ENCODE results near the gene SERGEF. TPM values are rescaled to one million over a fixed set of nuclear protein-coding genes. Genes with fewer than 3 reads are reported as not detected.
A peak's percentile ranks its signal among the peaks of the same experiment; 100 is the strongest.

Gene SERGEF
- total RNA-seq, 2 donors from 2014 or later: 29.9 to 39.4 TPM

DNA sequence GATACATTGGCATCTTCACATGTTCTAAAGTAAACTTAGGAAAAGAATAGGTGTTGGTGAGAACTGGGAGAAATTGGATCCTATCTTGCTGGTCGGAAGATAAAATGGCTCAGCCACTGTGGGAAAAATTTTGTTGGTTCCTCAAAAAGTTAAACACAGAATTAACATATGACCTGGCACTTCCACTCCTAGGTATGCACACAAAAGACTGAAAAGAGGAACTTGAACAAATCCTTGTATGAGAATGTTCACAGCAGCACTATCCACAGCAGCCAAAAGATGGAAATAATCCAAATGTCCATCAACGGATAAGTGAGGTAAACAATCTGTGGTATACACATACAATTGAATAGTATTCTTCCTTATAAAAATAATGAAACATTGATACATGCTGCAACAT lies 38.0 kb upstream of the SERGEF start:
- intact Hi-C loops (cut with DNase I): no loop called here

DNA sequence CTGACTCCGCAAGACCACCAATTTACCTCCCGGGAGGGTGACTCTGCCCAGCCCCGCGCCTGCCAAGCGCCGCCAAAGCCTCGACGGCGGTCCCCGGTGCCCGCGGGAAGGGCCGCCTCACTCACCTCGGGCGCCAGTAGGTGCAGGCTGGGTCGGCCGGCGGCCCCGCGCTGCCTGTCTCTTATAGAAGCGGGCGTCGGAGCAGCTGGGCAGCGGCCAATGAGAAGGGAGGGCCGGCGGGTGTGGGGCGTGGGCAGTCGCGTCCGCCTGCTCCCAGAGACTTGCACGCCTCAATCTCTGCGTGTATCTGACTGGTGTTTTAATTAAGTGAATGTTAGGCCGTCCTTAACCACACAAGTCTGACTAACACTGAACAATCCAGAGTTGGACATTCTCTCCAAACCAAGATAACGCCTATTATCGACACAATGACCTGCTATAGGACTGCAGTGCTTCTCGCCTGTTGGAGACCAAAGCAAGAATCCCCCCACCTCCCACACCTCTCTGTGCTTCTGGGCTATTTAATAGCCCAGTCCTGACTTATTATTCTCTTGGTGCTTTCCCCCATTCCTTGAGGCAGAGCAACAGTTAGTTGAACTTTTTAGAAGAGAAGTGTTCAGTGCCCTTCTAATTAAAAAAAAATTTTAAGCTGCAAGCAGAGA lies 33.4 kb upstream of the SERGEF start, which contains the start of gene TPH1:
Gene TPH1, minus strand, starts transcription at position 154 of the 662 bp plus-strand sequence. CDS start 5,507 bp downstream, outside the sequence.
- H3K4me1 ChIP-seq (replicated peaks): no peaks in the 10 kb centered on the region
- H3K36me3 ChIP-seq: no peaks in the 10 kb centered on the region
- peak; percentile 18 for DNase-seq (ENCODE audit: low spot score)
- no peaks in the 10 kb centered on the region for H3K27me3 ChIP-seq (replicated peaks; ENCODE audit: insufficient read depth)
- intact Hi-C loops (cut with DNase I): no loop called here
- no peak for TF ChIP-seq POLR2AphosphoS5 (IDR thresholded peaks at IDR 0.05)
- TF ChIP-seq, protein P1, sequence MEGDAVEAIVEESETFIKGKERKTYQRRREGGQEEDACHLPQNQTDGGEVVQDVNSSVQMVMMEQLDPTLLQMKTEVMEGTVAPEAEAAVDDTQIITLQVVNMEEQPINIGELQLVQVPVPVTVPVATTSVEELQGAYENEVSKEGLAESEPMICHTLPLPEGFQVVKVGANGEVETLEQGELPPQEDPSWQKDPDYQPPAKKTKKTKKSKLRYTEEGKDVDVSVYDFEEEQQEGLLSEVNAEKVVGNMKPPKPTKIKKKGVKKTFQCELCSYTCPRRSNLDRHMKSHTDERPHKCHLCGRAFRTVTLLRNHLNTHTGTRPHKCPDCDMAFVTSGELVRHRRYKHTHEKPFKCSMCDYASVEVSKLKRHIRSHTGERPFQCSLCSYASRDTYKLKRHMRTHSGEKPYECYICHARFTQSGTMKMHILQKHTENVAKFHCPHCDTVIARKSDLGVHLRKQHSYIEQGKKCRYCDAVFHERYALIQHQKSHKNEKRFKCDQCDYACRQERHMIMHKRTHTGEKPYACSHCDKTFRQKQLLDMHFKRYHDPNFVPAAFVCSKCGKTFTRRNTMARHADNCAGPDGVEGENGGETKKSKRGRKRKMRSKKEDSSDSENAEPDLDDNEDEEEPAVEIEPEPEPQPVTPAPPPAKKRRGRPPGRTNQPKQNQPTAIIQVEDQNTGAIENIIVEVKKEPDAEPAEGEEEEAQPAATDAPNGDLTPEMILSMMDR (IDR thresholded peaks at IDR 0.05): no peak
- no peak for TF ChIP-seq POLR2A (IDR thresholded peaks at IDR 0.05)
- no peak within 1 kb of the TSS for H3K4me3 ChIP-seq
- H3K27ac ChIP-seq: no peak within 1 kb of the TSS
- no peaks in the 10 kb centered on the region for H3K9me3 ChIP-seq
- WGBS: 6% methylated on average over 36 of the region's 36 CpGs

More for the DNA sequence above, 38.0 kb upstream of the SERGEF start:
- no peaks in the 10 kb centered on the region for H3K9me3 ChIP-seq
- no peak overlapping the region for H3K4me3 ChIP-seq
- no peaks in the 10 kb centered on the region for H3K36me3 ChIP-seq
- 67% methylated on average over 2 of the region's 2 CpGs for WGBS
- DNase-seq (ENCODE audit: low spot score): no peak
- no peak overlapping the region for H3K27ac ChIP-seq
- H3K4me1 ChIP-seq (replicated peaks): no peaks in the 10 kb centered on the region
- no peak for TF ChIP-seq POLR2AphosphoS5 (IDR thresholded peaks at IDR 0.05)
- no peak for TF ChIP-seq POLR2A (IDR thresholded peaks at IDR 0.05)
- TF ChIP-seq, protein P1 (IDR thresholded peaks at IDR 0.05): no peak
- no peaks in the 10 kb centered on the region for H3K27me3 ChIP-seq (replicated peaks; ENCODE audit: insufficient read depth)

DNA sequence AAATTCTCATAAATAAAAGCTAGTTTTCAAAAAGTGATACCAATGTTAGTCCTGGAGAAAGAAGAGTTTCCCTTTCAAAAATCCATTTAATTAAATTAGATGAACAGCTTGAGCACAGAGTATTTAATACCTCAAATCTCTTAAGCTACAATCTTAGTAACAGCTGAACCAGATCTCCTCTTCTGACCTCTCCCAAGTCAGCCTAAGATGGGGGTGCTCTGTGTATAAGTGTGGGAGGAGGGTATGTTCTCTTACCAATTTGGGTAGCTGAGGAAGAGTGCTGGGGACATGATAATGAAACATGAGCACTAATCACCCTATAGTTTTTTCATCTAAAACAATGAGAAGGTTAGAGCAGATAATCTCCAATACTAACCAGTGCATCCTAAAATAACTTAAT lies 23.6 kb upstream of the SERGEF start:
- no peak for DNase-seq (ENCODE audit: low spot score)
- intact Hi-C loops (cut with DNase I): no loop called here

DNA sequence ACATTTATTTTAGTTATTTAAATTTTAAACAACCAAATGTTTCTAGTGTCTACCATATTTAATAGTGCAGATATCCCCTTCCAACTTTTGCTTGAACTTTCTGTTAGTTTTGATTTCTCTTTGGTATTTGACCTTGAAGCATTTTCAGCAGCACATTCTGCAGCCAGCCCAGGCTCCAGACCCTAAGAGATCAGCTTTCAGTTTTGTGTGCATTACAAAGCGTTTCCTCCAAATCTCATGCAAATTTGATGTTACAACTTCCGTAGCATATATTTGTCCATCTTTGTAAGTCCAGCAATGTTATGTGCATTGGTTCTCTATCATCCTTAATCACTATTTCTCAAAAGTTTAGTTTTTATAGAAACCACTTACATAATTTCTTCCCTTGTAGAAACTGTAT lies 14.6 kb upstream of the SERGEF start:
- no peaks in the 10 kb centered on the region for H3K36me3 ChIP-seq
- intact Hi-C loops (cut with DNase I): no loop called here
- DNase-seq (ENCODE audit: low spot score): no peak
- no peaks in the 10 kb centered on the region for H3K4me1 ChIP-seq (replicated peaks)
- no peak overlapping the region for H3K4me3 ChIP-seq
- no peaks in the 10 kb centered on the region for H3K9me3 ChIP-seq
- 79% methylated on average over 2 of the region's 2 CpGs for WGBS
- no peaks in the 10 kb centered on the region for H3K27me3 ChIP-seq (replicated peaks; ENCODE audit: insufficient read depth)
- H3K27ac ChIP-seq: no peak overlapping the region
- no peak for TF ChIP-seq POLR2A (IDR thresholded peaks at IDR 0.05)
- TF ChIP-seq, protein P1 (IDR thresholded peaks at IDR 0.05): no peak
- no peak for TF ChIP-seq POLR2AphosphoS5 (IDR thresholded peaks at IDR 0.05)

More for the DNA sequence above, 23.6 kb upstream of the SERGEF start:
- Histone ChIP-seq H3K4me3 (no peak overlapping the region), H3K27ac (no peak overlapping the region), H3K36me3 (no peaks in the 10 kb centered on the region), H3K4me1 (replicated peaks) (no peaks in the 10 kb centered on the region), H3K9me3 (no peaks in the 10 kb centered on the region), H3K27me3 (replicated peaks; ENCODE audit: insufficient read depth) (no peaks in the 10 kb centered on the region)
- TF ChIP-seq, protein P1 (IDR thresholded peaks at IDR 0.05): no peak
- TF ChIP-seq POLR2AphosphoS5 (IDR thresholded peaks at IDR 0.05) (no peak), POLR2A (IDR thresholded peaks at IDR 0.05) (no peak)

DNA sequence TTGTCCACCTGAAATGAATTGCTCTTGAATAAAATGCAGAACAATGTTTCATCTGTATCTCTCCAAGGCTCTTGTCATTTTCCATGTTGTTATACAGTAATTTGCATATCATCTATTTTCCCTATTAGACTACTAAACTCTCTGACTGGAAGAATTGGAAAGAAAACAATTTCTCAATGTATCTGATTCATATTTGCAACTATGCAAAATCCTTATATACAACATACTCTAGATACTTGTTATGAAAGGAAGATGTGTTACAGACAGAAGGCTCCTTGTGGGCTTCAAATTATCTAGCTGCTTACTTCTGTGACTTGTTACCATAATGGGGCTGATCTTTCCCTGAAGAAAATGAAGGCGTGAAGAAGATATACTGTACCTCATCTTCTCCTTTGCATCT lies 9.6 kb upstream of the SERGEF start:
- Histone ChIP-seq H3K9me3 (no peaks in the 10 kb centered on the region), H3K4me3 (no peak overlapping the region), H3K36me3 (no peaks in the 10 kb centered on the region), H3K27ac (no peak overlapping the region), H3K4me1 (replicated peaks) (no peaks in the 10 kb centered on the region), H3K27me3 (replicated peaks; ENCODE audit: insufficient read depth) (no peaks in the 10 kb centered on the region)
- intact Hi-C loops (cut with DNase I): no loop called here
- no peak for TF ChIP-seq POLR2A (IDR thresholded peaks at IDR 0.05)
- TF ChIP-seq POLR2AphosphoS5 (IDR thresholded peaks at IDR 0.05): no peak
- TF ChIP-seq, protein P1 (IDR thresholded peaks at IDR 0.05): no peak
- DNase-seq (ENCODE audit: low spot score): no peak
- 100% methylated on average over 1 of the region's 1 CpG for WGBS

Data from prostate gland (tissue), 2 donors.